ENCODE measurements around the gene WDR45B.

The WDR45B gene

DNA sequence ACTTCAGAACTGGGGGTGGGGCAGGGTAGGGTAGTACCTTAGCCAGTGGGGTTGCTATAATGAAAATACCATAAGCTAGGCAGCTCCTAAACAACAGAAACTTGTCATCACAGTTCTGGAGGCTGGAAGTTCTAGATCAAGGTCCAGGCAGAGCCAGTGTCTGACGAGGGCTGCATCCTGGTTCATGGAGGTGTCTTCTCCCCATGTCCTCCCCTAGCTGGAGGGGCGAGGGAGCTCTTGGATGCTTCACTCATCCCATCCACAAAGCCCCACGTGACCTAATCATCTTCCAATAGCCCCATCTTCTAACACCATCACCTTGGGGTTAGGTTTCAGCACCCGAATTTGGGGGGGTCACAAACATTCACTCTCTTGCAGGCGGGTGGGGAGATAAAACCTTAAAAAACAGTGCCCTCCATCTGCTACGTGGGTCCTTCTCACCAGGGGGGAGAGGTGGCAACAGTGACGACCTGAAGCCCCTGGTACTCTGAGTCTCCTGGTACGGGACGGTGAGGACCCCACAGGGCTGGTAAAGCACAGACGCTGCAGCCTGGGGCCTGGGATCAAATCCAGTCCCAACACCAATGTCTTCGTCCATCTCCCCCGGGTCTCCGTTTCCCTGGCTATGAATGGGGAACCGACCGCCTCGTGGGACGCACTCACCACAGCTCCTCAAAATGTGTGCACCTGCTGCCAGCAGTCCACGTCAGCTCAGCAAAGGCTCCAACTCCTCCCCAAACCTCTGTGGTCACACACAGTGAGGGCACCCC, 27.4 kb upstream of the WDR45B start:
- peak; percentile 10 for DNase-seq

GRCh38 chr17:82674656-82675475, 26.6 kb upstream of the WDR45B start:
- peak; percentile 30 for DNase-seq

- peak; percentile 3 for DNase-seq
Measured at GRCh38 chr17:82670661-82671450, 22.6 kb upstream of the WDR45B start.

DNA sequence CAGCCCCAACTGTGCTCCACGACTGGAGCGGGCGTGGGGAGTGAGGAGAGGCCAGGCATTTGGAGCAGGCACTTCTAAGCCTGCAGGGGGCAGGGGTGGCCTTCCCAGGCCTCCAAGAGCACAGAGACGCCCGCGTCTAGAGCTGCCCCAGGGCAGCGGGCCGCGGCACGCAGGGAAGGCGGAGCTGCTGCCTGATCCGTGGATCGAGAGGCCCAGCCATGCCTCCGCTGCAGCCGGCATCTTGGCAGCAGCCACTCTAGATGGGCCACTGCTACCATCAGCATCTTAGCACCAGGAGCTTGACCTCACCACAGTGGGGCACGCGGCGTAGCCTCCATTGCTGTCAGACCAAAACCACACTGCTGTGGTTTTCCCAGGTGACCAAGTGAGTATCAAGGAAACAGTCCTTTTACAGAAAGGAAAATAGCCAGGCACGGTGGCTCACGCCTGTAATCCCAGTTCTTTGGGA, 20.4 kb upstream of the WDR45B start:
- DNase-seq = peak; percentile 60

DNA sequence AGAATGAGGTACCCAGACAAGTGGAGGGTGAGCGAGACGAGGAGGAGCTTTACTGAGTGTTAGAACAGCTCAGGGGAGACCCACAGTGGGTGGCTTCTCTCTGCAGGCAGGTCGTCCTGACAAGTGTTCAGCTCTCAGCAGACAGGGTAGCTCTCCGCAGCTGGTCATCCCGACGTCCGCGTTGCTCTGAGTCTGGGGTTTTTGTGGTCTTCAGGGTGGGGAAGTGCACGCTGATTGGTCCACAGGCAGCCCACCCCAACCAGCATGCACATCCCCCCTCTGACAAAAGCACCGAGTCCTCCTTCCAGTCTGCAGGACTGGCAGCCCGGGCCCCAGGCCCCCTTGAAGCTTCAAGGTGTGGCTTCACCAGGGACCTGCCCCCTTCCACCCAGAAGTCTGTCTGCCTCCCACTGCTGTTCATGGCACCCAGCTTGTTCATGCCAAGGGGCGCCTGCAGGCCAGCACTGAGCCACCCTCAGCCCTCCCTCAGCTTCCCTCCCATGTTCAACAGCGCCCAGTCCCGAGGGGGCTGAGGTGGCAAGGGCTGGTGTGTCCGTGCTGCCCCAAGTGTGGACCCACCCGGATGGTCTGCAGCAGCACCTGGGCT, 19.9 kb upstream of the WDR45B start:
- DNase-seq = no peak

DNA sequence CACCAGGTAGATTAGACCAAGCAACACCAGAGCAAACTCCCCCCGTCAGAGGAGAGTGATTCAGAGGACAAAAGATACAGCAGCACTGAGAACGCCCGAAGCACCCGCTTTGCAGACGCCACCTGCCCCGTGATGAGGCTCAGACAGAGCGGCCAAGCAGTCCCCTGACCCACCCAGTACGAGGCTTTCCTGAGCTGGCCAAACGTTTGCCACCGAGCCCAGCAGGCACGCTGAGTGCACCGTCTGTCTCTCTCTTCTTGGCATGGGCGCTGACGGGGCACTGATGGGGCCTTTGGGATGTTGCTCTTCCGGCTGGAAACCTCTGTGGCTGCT, 19.4 kb upstream of the WDR45B start:
- DNase-seq = peak; percentile 11

- peak; percentile 24 for DNase-seq
Measured at GRCh38 chr17:82666931-82667667, 18.9 kb upstream of the WDR45B start.

DNA sequence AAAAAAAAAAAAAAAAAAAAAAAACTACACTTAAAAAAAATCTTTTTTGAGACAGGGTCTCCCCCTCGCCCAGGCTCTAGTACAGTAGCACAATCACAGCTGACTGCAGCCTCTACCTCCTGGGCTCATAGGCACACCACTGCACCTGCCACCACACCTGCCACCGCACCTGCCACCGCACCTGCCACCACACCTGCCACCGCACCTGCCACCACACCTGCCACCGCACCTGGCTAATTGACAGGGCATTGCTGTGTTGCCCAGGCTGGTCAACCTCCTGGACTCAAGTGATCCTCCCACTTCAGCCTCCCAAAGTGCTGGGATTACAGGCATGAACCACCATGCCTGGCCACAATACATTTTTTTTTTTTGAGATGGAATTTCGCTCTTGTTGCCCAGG, 17.6 kb upstream of the WDR45B start:
- peak; percentile 5 for DNase-seq

DNA sequence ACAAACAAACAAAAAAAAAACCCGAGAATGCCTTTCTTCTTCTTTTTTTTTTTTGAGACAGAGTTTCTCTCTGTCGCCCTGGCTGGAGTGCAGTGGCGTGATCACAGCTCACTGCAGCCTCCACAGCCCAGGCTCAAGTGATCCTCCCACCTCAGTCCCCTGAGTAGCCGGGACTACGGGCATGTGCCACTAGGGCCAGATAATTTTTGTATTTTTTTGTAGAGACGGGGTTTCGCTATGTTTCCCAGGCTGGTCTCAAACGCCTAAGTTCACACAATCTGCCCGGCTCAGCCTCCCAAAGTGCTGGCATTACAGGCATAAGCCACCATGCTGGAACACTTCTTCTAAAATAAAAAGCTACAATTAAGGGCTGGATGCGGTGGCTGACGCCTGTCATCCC, 17.0 kb upstream of the WDR45B start:
- DNase-seq = no peak

- DNase-seq = no peak
Measured at GRCh38 chr17:82664701-82665182, 16.5 kb upstream of the WDR45B start.

- peak; percentile 28 for DNase-seq
Measured at GRCh38 chr17:82664276-82664575, 16.0 kb upstream of the WDR45B start.

GRCh38 chr17:82663381-82664275, 15.4 kb upstream of the WDR45B start:
- DNase-seq = peak; percentile 29

GRCh38 chr17:82662711-82663261, 14.5 kb upstream of the WDR45B start:
- no peak for DNase-seq

DNA sequence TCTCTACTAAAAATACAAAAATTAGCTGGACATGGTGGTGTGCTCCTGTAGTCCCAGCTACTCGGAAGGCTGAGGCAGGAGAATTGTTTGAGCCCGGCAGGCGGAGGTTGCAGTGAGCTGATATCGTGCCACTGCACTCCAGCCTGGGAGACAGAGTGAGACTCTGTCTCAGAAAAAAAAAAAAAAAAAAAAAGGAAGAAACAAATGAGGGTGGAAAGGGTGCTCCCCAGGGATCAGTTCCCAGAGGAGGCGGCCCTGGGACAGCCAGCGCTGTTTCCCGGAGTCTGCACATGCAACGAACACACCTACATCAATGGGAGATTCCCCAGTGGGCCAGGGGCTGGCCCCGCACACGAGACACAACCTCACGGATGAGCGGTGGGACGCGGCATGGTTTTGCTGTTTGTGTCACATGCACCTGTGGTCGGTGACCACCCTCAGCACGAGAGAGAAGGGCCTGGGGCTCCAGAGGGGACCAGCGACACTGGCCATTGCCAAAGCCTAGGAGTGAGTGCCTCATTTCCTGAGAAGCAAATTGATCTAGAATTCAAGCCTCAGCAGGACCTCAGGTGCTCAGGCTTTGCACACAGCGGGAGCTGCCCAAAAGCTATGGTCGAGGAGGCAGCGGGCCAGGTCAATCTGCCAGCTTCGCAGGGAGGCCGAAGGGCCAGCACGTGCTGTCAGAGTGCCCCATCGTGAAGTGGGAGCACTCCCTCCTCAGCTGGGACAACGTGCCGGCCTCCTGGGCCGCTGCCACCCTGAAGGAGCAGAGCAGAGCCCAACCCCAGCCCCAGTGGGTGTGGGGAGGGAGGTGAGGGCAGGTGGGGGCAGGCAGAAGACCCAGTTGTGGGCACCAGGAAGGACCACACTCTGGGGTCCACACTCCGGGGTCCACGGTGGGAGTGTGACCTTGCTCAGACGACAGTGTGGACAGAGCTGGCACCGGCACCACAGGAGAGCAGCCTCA, 13.8 kb upstream of the WDR45B start:
- no peak for DNase-seq

DNA sequence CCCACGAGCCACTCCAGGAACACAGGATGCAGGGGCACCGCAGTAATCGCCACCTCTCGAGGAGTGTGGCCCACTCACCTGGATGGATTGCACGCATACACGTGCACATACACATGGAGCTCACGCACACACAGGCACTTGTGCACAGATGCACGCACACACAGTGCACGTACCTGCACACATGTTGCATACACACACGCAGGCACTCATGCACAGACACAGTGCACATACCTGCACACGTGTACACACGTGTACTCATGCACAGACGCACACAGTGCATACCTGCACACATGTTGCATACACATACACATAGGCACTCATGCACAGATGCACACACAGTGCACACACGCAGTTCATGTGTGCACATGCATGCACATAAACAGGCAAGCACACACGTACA, 11.6 kb upstream of the WDR45B start:
- no peak for DNase-seq

- DNase-seq = no peak
Measured at GRCh38 chr17:82658796-82659452, 10.7 kb upstream of the WDR45B start.

DNA sequence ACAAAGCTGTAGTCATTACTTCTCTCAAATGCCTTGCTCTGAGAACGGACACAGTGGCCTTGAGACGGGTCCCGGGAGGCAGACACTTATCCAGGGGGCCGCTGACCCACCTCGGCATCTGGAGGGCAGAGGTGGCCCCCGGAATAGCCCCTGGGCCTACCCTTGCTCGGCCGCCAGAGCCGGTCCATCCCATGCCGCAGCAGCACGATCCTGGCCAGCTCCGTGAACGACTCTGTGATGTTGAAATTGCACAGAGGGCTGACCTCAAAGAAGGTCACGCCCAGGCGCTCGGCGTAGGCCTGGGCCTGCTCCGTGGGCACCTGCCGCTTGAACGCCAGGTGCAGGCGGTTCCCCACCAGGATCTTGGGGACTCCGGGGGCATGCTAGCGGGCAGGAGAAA, 10.1 kb upstream of the WDR45B start:
- DNase-seq = no peak

GRCh38 chr17:82657926-82658325, 9.7 kb upstream of the WDR45B start:
- DNase-seq = no peak

DNA sequence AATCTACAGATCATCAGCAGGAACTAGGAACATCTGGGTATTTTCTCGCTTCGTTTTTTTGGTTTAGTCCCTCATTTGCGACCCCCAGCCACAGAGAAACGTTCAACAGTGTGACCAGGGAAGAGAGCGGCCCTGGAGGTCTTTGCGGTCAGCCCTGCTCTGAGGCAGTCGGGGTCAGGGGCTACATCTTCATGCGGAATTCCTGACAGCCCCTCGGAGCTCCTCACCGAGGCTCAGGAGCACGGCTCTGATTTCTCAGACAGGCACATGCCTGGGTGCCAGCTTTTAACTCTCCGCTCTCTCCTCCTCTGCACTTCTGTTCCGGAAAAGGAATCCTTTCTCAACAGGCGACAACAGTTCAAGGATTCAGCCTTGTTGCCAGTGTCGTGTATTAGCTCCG, 8.0 kb upstream of the WDR45B start:
- no peak for DNase-seq

Measured in left hindlimb (tissue), 1 donor.